ENCODE data around the gene C1orf56.
A peak's percentile ranks its signal among the peaks of the same experiment; 100 is the strongest.

C1orf56 gene

GRCh38 chr1:151054971-151055547, 7.5 kb downstream of the C1orf56 start:
- Histone ChIP-seq H2BK120ac (ENCODE audit: low read depth, low read length) (no peak overlapping the region), H2AK5ac (ENCODE audit: low read length, severe bottlenecking) (peak overlapping the region; percentile 37), H2BK12ac (ENCODE audit: low read length in 2 of 2) (no peak overlapping the region), H4K91ac (ENCODE audit: low read length) (no peak overlapping the region), H3K4ac (ENCODE audit: low read depth in 1 of 2, low read length in 2 of 2) (no peak overlapping the region), H3K9me3 (ENCODE audit: control insufficient read depth, low read length) (no peaks in the 10 kb centered on the region), H2BK5ac (ENCODE audit: low read depth, low read length, poor library complexity, severe bottlenecking) (no peak overlapping the region), H3K4me3 (ENCODE audit: insufficient read depth in 1 of 2, low read depth in 1 of 2, low read length in 2 of 2) (no peak overlapping the region), H3K79me1 (replicated peaks; ENCODE audit: low read length, poor library complexity, severe bottlenecking) (peaks cover 9% of the 10 kb centered on the region), H3K18ac (ENCODE audit: low read depth in 1 of 2, low read length in 2 of 2) (no peak overlapping the region), H2BK15ac (ENCODE audit: low read depth, poor library complexity, severe bottlenecking) (no peak overlapping the region), H3K9ac (ENCODE audit: low read length) (no peak overlapping the region), H3K23ac (ENCODE audit: low read length in 2 of 2) (no peak overlapping the region), H3K4me1 (ENCODE audit: control insufficient read depth, insufficient read depth, low read depth, low read length) (peaks cover 11% of the 10 kb centered on the region), H3K36me3 (ENCODE audit: control insufficient read depth in 1 of 2, insufficient read depth in 2 of 2, low read depth in 1 of 2, low read length in 2 of 2) (peaks cover 36 to 69% of the 10 kb centered on the region in 2 experiments), H2AFZ (ENCODE audit: low read depth, low read length) (no peak overlapping the region), H4K8ac (ENCODE audit: low read length) (no peak overlapping the region), H3K27ac (ENCODE audit: low read length, poor library complexity, severe bottlenecking) (no peak overlapping the region), H3K27me3 (ENCODE audit: control insufficient read depth in 1 of 2, insufficient read depth in 1 of 2, low read length in 2 of 2) (no peaks in the 10 kb centered on the region), H3K4me2 (ENCODE audit: low read length, poor library complexity, severe bottlenecking) (no peak overlapping the region), H3K14ac (ENCODE audit: low read length in 2 of 2) (no peak overlapping the region)
- no peak for DNase-seq
- 94% methylated on average over 4 of the region's 4 CpGs for WGBS

DNA sequence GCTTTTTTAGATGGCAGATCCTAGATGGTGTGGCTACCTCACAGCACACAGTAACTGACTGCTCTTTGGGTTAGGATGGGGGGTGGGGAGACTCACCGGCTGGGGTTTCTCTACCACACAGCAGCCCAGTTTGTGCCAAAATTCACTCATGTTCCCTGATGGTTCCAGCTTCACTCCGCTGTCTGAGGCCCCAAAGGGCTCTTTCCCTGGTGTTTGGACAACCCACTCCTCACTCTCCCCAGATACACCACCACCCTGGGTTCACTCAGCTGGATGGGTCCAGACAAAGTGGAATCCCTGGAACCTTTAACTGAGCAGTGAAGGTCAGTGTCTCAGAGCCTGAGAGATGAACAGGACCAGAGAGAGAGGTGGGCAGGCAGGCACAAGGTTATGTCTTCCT, 8.0 kb downstream of the C1orf56 start:
- no peak overlapping the region for H2BK5ac ChIP-seq (ENCODE audit: low read depth, low read length, poor library complexity, severe bottlenecking)
- peaks cover 36 to 65% of the 10 kb centered on the region in 2 experiments for H3K36me3 ChIP-seq (ENCODE audit: control insufficient read depth in 1 of 2, insufficient read depth in 2 of 2, low read depth in 1 of 2, low read length in 2 of 2)
- no peak overlapping the region for H3K23ac ChIP-seq (ENCODE audit: low read length in 2 of 2)
- H3K27me3 ChIP-seq (ENCODE audit: control insufficient read depth in 1 of 2, insufficient read depth in 1 of 2, low read length in 2 of 2), result no peaks in the 10 kb centered on the region
- H3K79me1 ChIP-seq (replicated peaks; ENCODE audit: low read length, poor library complexity, severe bottlenecking), result peaks cover 9% of the 10 kb centered on the region
- H2AK5ac ChIP-seq (ENCODE audit: low read length, severe bottlenecking), result peak overlapping the region; percentile 37
- no peak overlapping the region for H3K14ac ChIP-seq (ENCODE audit: low read length in 2 of 2)
- H3K4me2 ChIP-seq (ENCODE audit: low read length, poor library complexity, severe bottlenecking), result no peak overlapping the region
- no peak overlapping the region for H3K4ac ChIP-seq (ENCODE audit: low read depth in 1 of 2, low read length in 2 of 2)
- DNase-seq, result no peak
- H3K18ac ChIP-seq (ENCODE audit: low read depth in 1 of 2, low read length in 2 of 2), result no peak overlapping the region
- H2BK12ac ChIP-seq (ENCODE audit: low read length in 2 of 2), result no peak overlapping the region
- H4K91ac ChIP-seq (ENCODE audit: low read length), result no peak overlapping the region
- H3K27ac ChIP-seq (ENCODE audit: low read length, poor library complexity, severe bottlenecking), result no peak overlapping the region
- 100% methylated on average over 1 of the region's 2 CpGs for WGBS
- peaks cover 11% of the 10 kb centered on the region for H3K4me1 ChIP-seq (ENCODE audit: control insufficient read depth, insufficient read depth, low read depth, low read length)
- H3K9ac ChIP-seq (ENCODE audit: low read length), result peak overlapping the region; percentile 55
- no peak overlapping the region for H4K8ac ChIP-seq (ENCODE audit: low read length)
- no peak overlapping the region for H3K4me3 ChIP-seq (ENCODE audit: insufficient read depth in 1 of 2, low read depth in 1 of 2, low read length in 2 of 2)
- no peak overlapping the region for H2AFZ ChIP-seq (ENCODE audit: low read depth, low read length)
- no peak overlapping the region for H2BK120ac ChIP-seq (ENCODE audit: low read depth, low read length)
- no peaks in the 10 kb centered on the region for H3K9me3 ChIP-seq (ENCODE audit: control insufficient read depth, low read length)
- no peak overlapping the region for H2BK15ac ChIP-seq (ENCODE audit: low read depth, poor library complexity, severe bottlenecking)

- Histone ChIP-seq H2BK120ac (ENCODE audit: low read depth, low read length) (no peak overlapping the region), H3K4me3 (ENCODE audit: insufficient read depth in 1 of 2, low read depth in 1 of 2, low read length in 2 of 2) (no peak overlapping the region), H3K36me3 (ENCODE audit: control insufficient read depth in 1 of 2, insufficient read depth in 2 of 2, low read depth in 1 of 2, low read length in 2 of 2) (peaks cover 36 to 59% of the 10 kb centered on the region in 2 experiments), H3K4ac (ENCODE audit: low read depth in 1 of 2, low read length in 2 of 2) (no peak overlapping the region), H3K18ac (ENCODE audit: low read depth in 1 of 2, low read length in 2 of 2) (no peak overlapping the region), H2AK5ac (ENCODE audit: low read length, severe bottlenecking) (peak overlapping the region; percentile 56), H2BK5ac (ENCODE audit: low read depth, low read length, poor library complexity, severe bottlenecking) (no peak overlapping the region), H2BK12ac (ENCODE audit: low read length in 2 of 2) (no peak overlapping the region), H3K79me1 (replicated peaks; ENCODE audit: low read length, poor library complexity, severe bottlenecking) (peaks cover 9% of the 10 kb centered on the region), H3K4me2 (ENCODE audit: low read length, poor library complexity, severe bottlenecking) (no peak overlapping the region), H2BK15ac (ENCODE audit: low read depth, poor library complexity, severe bottlenecking) (no peak overlapping the region), H4K91ac (ENCODE audit: low read length) (no peak overlapping the region), H4K8ac (ENCODE audit: low read length) (no peak overlapping the region), H3K9me3 (ENCODE audit: control insufficient read depth, low read length) (no peaks in the 10 kb centered on the region), H3K27me3 (ENCODE audit: control insufficient read depth in 1 of 2, insufficient read depth in 1 of 2, low read length in 2 of 2) (no peaks in the 10 kb centered on the region), H3K9ac (ENCODE audit: low read length) (peak overlapping the region; percentile 55), H3K4me1 (ENCODE audit: control insufficient read depth, insufficient read depth, low read depth, low read length) (peaks cover 11% of the 10 kb centered on the region), H2AFZ (ENCODE audit: low read depth, low read length) (no peak overlapping the region), H3K23ac (ENCODE audit: low read length in 2 of 2) (no peak overlapping the region), H3K14ac (ENCODE audit: low read length in 2 of 2) (no peak overlapping the region), H3K27ac (ENCODE audit: low read length, poor library complexity, severe bottlenecking) (no peak overlapping the region)
- WGBS, result 46% methylated on average over 2 of the region's 2 CpGs
- DNase-seq, result no peak
These were observed 8.6 kb downstream of the C1orf56 start for GRCh38 chr1:151056149-151056548.

- Histone ChIP-seq H2BK15ac (ENCODE audit: low read depth, poor library complexity, severe bottlenecking) (peak overlapping the region; percentile 78), H3K9ac (ENCODE audit: low read length) (peak overlapping the region; percentile 97), H4K8ac (ENCODE audit: low read length) (no peak overlapping the region), H3K4me3 (ENCODE audit: insufficient read depth in 1 of 2, low read depth in 1 of 2, low read length in 2 of 2) (peak overlapping the region; percentile 88 to 98), H3K4me2 (ENCODE audit: low read length, poor library complexity, severe bottlenecking) (peak overlapping the region; percentile 67), H3K27me3 (ENCODE audit: control insufficient read depth in 1 of 2, insufficient read depth in 1 of 2, low read length in 2 of 2) (no peaks in the 10 kb centered on the region), H3K27ac (ENCODE audit: low read length, poor library complexity, severe bottlenecking) (peak overlapping the region; percentile 71), H2AFZ (ENCODE audit: low read depth, low read length) (no peak overlapping the region), H3K14ac (ENCODE audit: low read length in 2 of 2) (peak overlapping the region in 1 of 2 experiments; percentile 46), H3K9me3 (ENCODE audit: control insufficient read depth, low read length) (no peaks in the 10 kb centered on the region), H3K23ac (ENCODE audit: low read length in 2 of 2) (no peak overlapping the region), H3K4ac (ENCODE audit: low read depth in 1 of 2, low read length in 2 of 2) (peak overlapping the region; percentile 56 to 97), H2AK5ac (ENCODE audit: low read length, severe bottlenecking) (peak overlapping the region; percentile 26), H3K79me1 (replicated peaks; ENCODE audit: low read length, poor library complexity, severe bottlenecking) (peaks cover 6% of the 10 kb centered on the region), H4K91ac (ENCODE audit: low read length) (peak overlapping the region; percentile 98), H3K18ac (ENCODE audit: low read depth in 1 of 2, low read length in 2 of 2) (peak overlapping the region; percentile 96 to 99), H3K4me1 (ENCODE audit: control insufficient read depth, insufficient read depth, low read depth, low read length) (peaks cover 14% of the 10 kb centered on the region), H2BK12ac (ENCODE audit: low read length in 2 of 2) (peak overlapping the region in 1 of 2 experiments; percentile 28), H2BK120ac (ENCODE audit: low read depth, low read length) (no peak overlapping the region), H2BK5ac (ENCODE audit: low read depth, low read length, poor library complexity, severe bottlenecking) (peak overlapping the region; percentile 88), H3K36me3 (ENCODE audit: control insufficient read depth in 1 of 2, insufficient read depth in 2 of 2, low read depth in 1 of 2, low read length in 2 of 2) (peaks cover 21 to 34% of the 10 kb centered on the region in 2 experiments)
- WGBS, result under 1% methylated on average over 10 of the region's 10 CpGs
- DNase-seq, result peak; percentile 58
These were observed 11.1 kb downstream of the C1orf56 start for GRCh38 chr1:151058692-151059091.

Data from mesenchymal stem cell (in vitro differentiated cells and primary cell).